ENCODE data around the gene GRIK1. TPM values are rescaled to one million over a fixed set of nuclear protein-coding genes. Genes with fewer than 3 reads are reported as not detected.

The GRIK1 gene
- total RNA-seq, 1 experiment from 2014 or later: 0.09 TPM

GRCh38 chr21:29873908-29874307 lies 65.9 kb downstream of the GRIK1 start:
- POLR2A ChIA-PET: no interaction called here
- ATAC-seq (peak; percentile 42; the same call in 1 of the 2 replicates), DNase-seq (ENCODE audit: low spot score) (peak; percentile 16)
- CTCF ChIA-PET: no interaction called here
- H3K4me1 Mint-ChIP-seq: peaks cover 26% of the 10 kb centered on the region
- peaks cover 5% of the 10 kb centered on the region; the same call in 1 of the 2 replicates for H3K36me3 Mint-ChIP-seq
- H3K27ac Mint-ChIP-seq: no peak overlapping the region
- no peak for TF ChIP-seq NR1H2 (CRISPR knock-in tag; IDR thresholded peaks at IDR 0.05)
- no peak for TF ChIP-seq SMAD3 (CRISPR knock-in tag; IDR thresholded peaks at IDR 0.05; ENCODE audit: borderline replicate concordance)
- no peak for TF ChIP-seq TEAD4 (CRISPR knock-in tag; IDR thresholded peaks at IDR 0.05)
- no peak for TF ChIP-seq NFATC4 (CRISPR knock-in tag; IDR thresholded peaks at IDR 0.05)
- TF ChIP-seq MLX (CRISPR knock-in tag; IDR thresholded peaks at IDR 0.05): no peak
- TF ChIP-seq FOXJ3 (CRISPR knock-in tag; IDR thresholded peaks at IDR 0.05; ENCODE audit: borderline replicate concordance): no peak
- TF ChIP-seq ZNF532 (CRISPR knock-in tag; IDR thresholded peaks at IDR 0.05; ENCODE audit: borderline replicate concordance): no peak
- no peak for TF ChIP-seq AFF4 (CRISPR knock-in tag; IDR thresholded peaks at IDR 0.05; ENCODE audit: borderline replicate concordance)
- TF ChIP-seq ATF1 (CRISPR knock-in tag; IDR thresholded peaks at IDR 0.05): no peak
- TF ChIP-seq JUN (CRISPR knock-in tag; IDR thresholded peaks at IDR 0.05): no peak
- no peak for TF ChIP-seq MYBL2 (CRISPR knock-in tag; IDR thresholded peaks at IDR 0.05)
- TF ChIP-seq ZNF423 (CRISPR knock-in tag; IDR thresholded peaks at IDR 0.05): no peak
- no peak for TF ChIP-seq SMAD4 (CRISPR knock-in tag; IDR thresholded peaks at IDR 0.05)
- no peak for TF ChIP-seq IRF2 (CRISPR knock-in tag; IDR thresholded peaks at IDR 0.05; ENCODE audit: borderline replicate concordance, low read depth)
- no peak for TF ChIP-seq ZNF512 (CRISPR knock-in tag; IDR thresholded peaks at IDR 0.05; ENCODE audit: borderline replicate concordance)
- no peak for TF ChIP-seq ZNF425 (CRISPR knock-in tag; conservative IDR thresholded peaks at IDR 0.05)
- TF ChIP-seq ETV6 (CRISPR knock-in tag; IDR thresholded peaks at IDR 0.05): no peak
- no peaks in the 10 kb centered on the region for H3K27me3 Mint-ChIP-seq (ENCODE audit: low read depth)
- H3K9me3 Mint-ChIP-seq: peaks cover 17% of the 10 kb centered on the region
- H3K4me3 Mint-ChIP-seq: no peak overlapping the region
